Activated effector memory CD4-positive, alpha-beta T cell treated with anti-CD3 and anti-CD28 coated beads, Interleukin-2, amount 50 U/mL, for 16 hours (primary cell): Measurements from ENCODE around the gene POLR1A.

Source experiments
- DNase-seq: peaks from one replicate; pipeline ENCODE4 v3.0.0-alpha.2; 2020

POLR1A gene

DNA sequence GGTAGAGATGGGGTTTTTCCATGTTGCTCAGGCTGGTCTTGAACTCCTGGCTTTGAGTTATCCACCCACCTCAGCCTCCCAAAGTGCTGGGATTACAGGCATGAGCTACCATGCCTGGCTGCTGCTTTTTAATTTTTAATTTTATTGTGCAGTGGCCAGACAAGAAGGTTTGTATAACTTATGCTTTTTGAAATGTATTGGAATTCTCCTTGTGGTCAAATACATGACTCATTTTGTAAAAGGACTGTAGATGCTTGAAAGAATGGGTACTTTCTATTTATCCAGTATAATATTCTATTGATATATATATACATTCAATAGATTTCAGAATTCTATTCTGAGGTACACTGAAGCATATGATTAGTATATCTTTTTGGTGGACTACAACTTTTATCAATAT is 134.3 kb downstream of the POLR1A start:
- DNase-seq, result no peak
